Measurements from ENCODE around the gene KRT38. TPM values are rescaled to one million over a fixed set of nuclear protein-coding genes. Genes with fewer than 3 reads are reported as not detected.

KRT38 gene
- total and polyA plus RNA-seq, 3 donors from 2014 or later: not detected

DNA sequence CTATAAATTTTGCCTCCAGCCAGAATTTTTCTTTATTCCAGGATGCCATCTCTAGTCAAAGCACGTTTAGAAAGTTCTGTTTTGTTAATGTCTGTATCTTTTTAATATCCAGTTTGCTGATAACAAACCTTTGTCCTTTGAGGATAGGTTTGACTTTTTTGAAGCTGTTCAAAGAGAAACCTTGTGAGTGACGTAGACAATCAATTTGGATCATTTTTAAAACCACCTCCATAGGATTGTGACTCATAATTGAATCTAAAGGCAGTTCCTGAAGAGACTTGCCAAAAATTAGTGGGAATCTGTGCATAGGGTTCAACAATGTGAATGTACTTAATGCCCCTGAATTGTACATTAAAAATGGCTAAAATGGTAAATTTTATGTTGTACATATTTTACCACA is 49.2 kb downstream of the KRT38 start:
- Histone ChIP-seq H3K27me3 (no peaks in the 10 kb centered on the region), H3K4me1 (peaks cover 9% of the 10 kb centered on the region), H3K9me3 (no peaks in the 10 kb centered on the region), H3K36me3 (ENCODE audit: low read depth, missing control alignments) (no peaks in the 10 kb centered on the region), H3K27ac (no peak overlapping the region), H3K4me3 (no peak overlapping the region)
- 56 to 78% methylated on average over 2 of the region's 2 CpGs for WGBS, 2 donors
- TF ChIP-seq, protein P1, sequence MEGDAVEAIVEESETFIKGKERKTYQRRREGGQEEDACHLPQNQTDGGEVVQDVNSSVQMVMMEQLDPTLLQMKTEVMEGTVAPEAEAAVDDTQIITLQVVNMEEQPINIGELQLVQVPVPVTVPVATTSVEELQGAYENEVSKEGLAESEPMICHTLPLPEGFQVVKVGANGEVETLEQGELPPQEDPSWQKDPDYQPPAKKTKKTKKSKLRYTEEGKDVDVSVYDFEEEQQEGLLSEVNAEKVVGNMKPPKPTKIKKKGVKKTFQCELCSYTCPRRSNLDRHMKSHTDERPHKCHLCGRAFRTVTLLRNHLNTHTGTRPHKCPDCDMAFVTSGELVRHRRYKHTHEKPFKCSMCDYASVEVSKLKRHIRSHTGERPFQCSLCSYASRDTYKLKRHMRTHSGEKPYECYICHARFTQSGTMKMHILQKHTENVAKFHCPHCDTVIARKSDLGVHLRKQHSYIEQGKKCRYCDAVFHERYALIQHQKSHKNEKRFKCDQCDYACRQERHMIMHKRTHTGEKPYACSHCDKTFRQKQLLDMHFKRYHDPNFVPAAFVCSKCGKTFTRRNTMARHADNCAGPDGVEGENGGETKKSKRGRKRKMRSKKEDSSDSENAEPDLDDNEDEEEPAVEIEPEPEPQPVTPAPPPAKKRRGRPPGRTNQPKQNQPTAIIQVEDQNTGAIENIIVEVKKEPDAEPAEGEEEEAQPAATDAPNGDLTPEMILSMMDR (IDR thresholded peaks at IDR 0.05): no peak
- no peak for TF ChIP-seq POLR2A (IDR thresholded peaks at IDR 0.05)
- intact Hi-C loops (cut with DNase I; ENCODE audit: low total_unique reads): no loop called here
- no peak for DNase-seq

DNA sequence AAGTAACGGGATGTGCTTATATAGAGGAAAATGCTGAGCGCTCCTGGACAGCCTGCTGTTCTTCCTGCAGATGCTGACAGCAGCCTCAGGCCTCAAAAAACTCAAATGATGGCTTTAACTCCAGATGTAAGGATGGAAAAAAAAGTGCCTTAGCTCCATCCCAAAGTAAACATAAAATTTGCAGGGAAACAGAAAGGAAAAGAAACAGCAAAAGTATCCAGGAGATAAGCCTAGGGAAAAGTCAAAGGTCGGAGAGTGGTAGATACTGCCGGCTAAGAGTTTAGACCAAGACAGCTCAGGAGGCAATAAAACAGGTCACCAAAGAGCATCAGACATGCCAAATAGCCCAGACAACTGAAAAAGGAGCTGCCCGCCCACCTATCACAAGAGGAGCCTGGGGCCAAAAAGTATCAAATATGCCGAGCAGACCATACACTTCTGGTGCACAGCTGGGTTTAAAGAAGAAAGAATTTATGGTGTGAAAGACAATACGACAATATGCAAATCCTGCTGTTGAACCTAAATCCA is 50.3 kb downstream of the KRT38 start:
- 43 to 67% methylated on average over 7 of the region's 7 CpGs for WGBS, 2 donors
- H3K27ac ChIP-seq: no peak overlapping the region
- no peak for TF ChIP-seq POLR2A (IDR thresholded peaks at IDR 0.05)
- TF ChIP-seq, protein P1 (IDR thresholded peaks at IDR 0.05): no peak
- no peak overlapping the region for H3K4me3 ChIP-seq
- intact Hi-C loops (cut with DNase I; ENCODE audit: low total_unique reads): no loop called here
- H3K4me1 ChIP-seq: peaks cover 9% of the 10 kb centered on the region
- no peaks in the 10 kb centered on the region for H3K36me3 ChIP-seq (ENCODE audit: low read depth, missing control alignments)
- no peak for DNase-seq
- H3K9me3 ChIP-seq: no peaks in the 10 kb centered on the region
- no peaks in the 10 kb centered on the region for H3K27me3 ChIP-seq

DNA sequence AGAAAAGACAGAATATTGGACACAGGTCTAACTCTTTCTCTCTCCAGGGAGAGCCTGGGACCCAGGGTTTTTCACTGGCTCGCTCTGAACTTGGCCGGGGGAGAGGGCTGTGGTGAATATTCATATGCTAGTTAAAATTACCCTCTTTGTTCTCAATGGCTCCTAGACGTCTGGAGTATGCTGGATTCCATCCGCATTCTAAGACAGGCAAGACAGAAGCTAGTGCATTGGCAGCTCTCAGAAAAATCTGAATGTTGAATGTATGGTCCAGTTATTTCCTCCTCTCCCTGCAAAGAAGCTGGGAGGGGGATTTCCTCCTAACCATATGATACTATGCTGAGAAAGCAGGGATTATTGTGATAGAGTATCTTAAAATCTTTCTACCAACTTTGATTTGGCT is 53.1 kb downstream of the KRT38 start:
- no peaks in the 10 kb centered on the region for H3K36me3 ChIP-seq (ENCODE audit: low read depth, missing control alignments)
- no peak overlapping the region for H3K4me3 ChIP-seq
- no peak overlapping the region for H3K27ac ChIP-seq
- DNase-seq: no peak
- WGBS, 2 donors: 76 to 83% methylated on average over 4 of the region's 4 CpGs
- H3K4me1 ChIP-seq: no peaks in the 10 kb centered on the region
- intact Hi-C loops (cut with DNase I; ENCODE audit: low total_unique reads): no loop called here
- no peak for TF ChIP-seq POLR2A (IDR thresholded peaks at IDR 0.05)
- TF ChIP-seq, protein P1 (IDR thresholded peaks at IDR 0.05): no peak
- no peaks in the 10 kb centered on the region for H3K27me3 ChIP-seq
- no peaks in the 10 kb centered on the region for H3K9me3 ChIP-seq

DNA sequence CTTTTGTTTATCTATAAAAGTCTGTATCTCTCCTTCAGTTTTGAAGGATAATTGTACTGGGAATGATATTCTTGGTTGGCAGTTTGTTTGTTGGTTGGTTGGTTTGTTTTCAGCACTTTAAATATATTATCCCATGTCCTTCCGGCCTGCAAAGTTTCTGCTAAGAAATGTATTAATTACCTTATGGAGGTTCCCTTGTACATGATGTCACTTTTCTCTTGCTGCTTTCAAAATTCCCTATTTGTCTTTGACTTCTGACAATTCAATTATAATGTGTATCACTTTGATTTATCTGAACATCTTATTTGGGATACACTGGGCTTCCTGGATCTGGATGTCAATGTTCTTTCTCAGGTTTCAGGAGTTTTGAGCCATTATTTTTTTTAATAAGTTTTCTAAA is 54.6 kb downstream of the KRT38 start:
- Histone ChIP-seq H3K36me3 (ENCODE audit: low read depth, missing control alignments) (no peaks in the 10 kb centered on the region), H3K4me3 (no peak overlapping the region), H3K27me3 (no peaks in the 10 kb centered on the region), H3K4me1 (no peaks in the 10 kb centered on the region), H3K27ac (no peak overlapping the region), H3K9me3 (no peaks in the 10 kb centered on the region)
- DNase-seq: no peak
- no peak for TF ChIP-seq POLR2A (IDR thresholded peaks at IDR 0.05)
- TF ChIP-seq, protein P1 (IDR thresholded peaks at IDR 0.05): no peak
- WGBS, 2 donors: 96 to 98% methylated on average over 1 of the region's 1 CpG
- intact Hi-C loops (cut with DNase I; ENCODE audit: low total_unique reads): no loop called here

Small RNAs within 50 kb of the gene (small RNA-seq; reads per million reads assigned to genes)
- 0.19 to 0.27 reads per million in 2 donors for gene RNU2-32P

Other genes with a start within 250 kb of the KRT38 start
- not detected for gene KRTAP9-2, start 214.3 kb downstream of the KRT38 start, total RNA-seq
- not detected for gene KRTAP9-2, start 214.3 kb downstream of the KRT38 start, polyA plus RNA-seq (ENCODE audit: insufficient read depth, low read depth, low replicate concordance)
- gene KRTAP9-3, start 208.5 kb downstream of the KRT38 start, total RNA-seq: not detected
- not detected for gene KRTAP9-3, start 208.5 kb downstream of the KRT38 start, polyA plus RNA-seq (ENCODE audit: insufficient read depth, low read depth, low replicate concordance)
- not detected for gene KRTAP9-8, start 203.0 kb downstream of the KRT38 start, total RNA-seq
- gene KRTAP9-8, start 203.0 kb downstream of the KRT38 start, polyA plus RNA-seq (ENCODE audit: insufficient read depth, low read depth, low replicate concordance): not detected
- gene KRTAP9-4, start 191.3 kb downstream of the KRT38 start, total RNA-seq: not detected
- gene KRTAP9-4, start 191.3 kb downstream of the KRT38 start, polyA plus RNA-seq (ENCODE audit: insufficient read depth, low read depth, low replicate concordance): not detected
- gene KRTAP9-9, start 185.6 kb downstream of the KRT38 start, total RNA-seq: not detected
- not detected for gene KRTAP9-9, start 185.6 kb downstream of the KRT38 start, polyA plus RNA-seq (ENCODE audit: insufficient read depth, low read depth, low replicate concordance)
- not detected for gene KRTAP9-6, start 175.6 kb downstream of the KRT38 start, total RNA-seq
- not detected for gene KRTAP9-6, start 175.6 kb downstream of the KRT38 start, polyA plus RNA-seq (ENCODE audit: insufficient read depth, low read depth, low replicate concordance)
- under 1 TPM in 1 of 2 donors, not detected in 1; 0.47 TPM for gene KRTAP9-7, start 165.3 kb downstream of the KRT38 start, total RNA-seq
- gene KRTAP9-7, start 165.3 kb downstream of the KRT38 start, polyA plus RNA-seq (ENCODE audit: insufficient read depth, low read depth, low replicate concordance): not detected
- gene KRTAP29-1, start 138.1 kb downstream of the KRT38 start, total RNA-seq: not detected
- not detected for gene KRTAP29-1, start 138.1 kb downstream of the KRT38 start, polyA plus RNA-seq (ENCODE audit: insufficient read depth, low read depth, low replicate concordance)
- gene KRTAP16-1, start 131.7 kb downstream of the KRT38 start, total RNA-seq: not detected
- not detected for gene KRTAP16-1, start 131.7 kb downstream of the KRT38 start, polyA plus RNA-seq (ENCODE audit: insufficient read depth, low read depth, low replicate concordance)
- not detected for gene KRTAP17-1, start 125.3 kb downstream of the KRT38 start, total RNA-seq
- gene KRTAP17-1, start 125.3 kb downstream of the KRT38 start, polyA plus RNA-seq (ENCODE audit: insufficient read depth, low read depth, low replicate concordance): not detected
- gene KRT33A, start 90.2 kb downstream of the KRT38 start, total RNA-seq: 1 to 10 TPM in 1 of 2 donors, under 1 TPM in 1; 0.50 to 3.1 TPM
- gene KRT33A, start 90.2 kb downstream of the KRT38 start, polyA plus RNA-seq (ENCODE audit: insufficient read depth, low read depth, low replicate concordance): 2.3 TPM
- gene KRT33B, start 71.2 kb downstream of the KRT38 start, total RNA-seq: under 1 TPM in 1 of 2 donors, not detected in 1; 0.25 TPM
- not detected for gene KRT33B, start 71.2 kb downstream of the KRT38 start, polyA plus RNA-seq (ENCODE audit: insufficient read depth, low read depth, low replicate concordance)
- gene KRT34, start 58.7 kb downstream of the KRT38 start, total RNA-seq: under 1 TPM; 0.50 to 0.55 TPM
- 1.2 TPM for gene KRT34, start 58.7 kb downstream of the KRT38 start, polyA plus RNA-seq (ENCODE audit: insufficient read depth, low read depth, low replicate concordance)
- under 1 TPM in 1 of 2 donors, not detected in 1; 0.74 TPM for gene KRT31, start 43.4 kb downstream of the KRT38 start, total RNA-seq
- gene KRT31, start 43.4 kb downstream of the KRT38 start, polyA plus RNA-seq (ENCODE audit: insufficient read depth, low read depth, low replicate concordance): 0.53 TPM
- not detected for gene KRT37, start 16.4 kb downstream of the KRT38 start, total RNA-seq
- gene KRT37, start 16.4 kb downstream of the KRT38 start, polyA plus RNA-seq (ENCODE audit: insufficient read depth, low read depth, low replicate concordance): not detected
- under 1 TPM in 1 of 2 donors, not detected in 1; 0.19 TPM for gene KRT32, start 26.4 kb upstream of the KRT38 start, total RNA-seq
- gene KRT32, start 26.4 kb upstream of the KRT38 start, polyA plus RNA-seq (ENCODE audit: insufficient read depth, low read depth, low replicate concordance): not detected
- not detected for gene KRT35, start 40.2 kb upstream of the KRT38 start, total RNA-seq
- gene KRT35, start 40.2 kb upstream of the KRT38 start, polyA plus RNA-seq (ENCODE audit: insufficient read depth, low read depth, low replicate concordance): 0.18 TPM
- under 1 TPM; 0.24 to 0.43 TPM for gene KRT36, start 48.9 kb upstream of the KRT38 start, total RNA-seq
- 0.24 TPM for gene KRT36, start 48.9 kb upstream of the KRT38 start, polyA plus RNA-seq (ENCODE audit: insufficient read depth, low read depth, low replicate concordance)
- gene KRT13, start 64.6 kb upstream of the KRT38 start, total RNA-seq: 1 to 10 TPM; 2.4 to 7.7 TPM
- gene KRT13, start 64.6 kb upstream of the KRT38 start, polyA plus RNA-seq (ENCODE audit: insufficient read depth, low read depth, low replicate concordance): 21.4 TPM
- gene KRT15, start 77.9 kb upstream of the KRT38 start, total RNA-seq: 10 to 100 TPM in 1 of 2 donors, 1 to 10 TPM in 1; 5.8 to 19.4 TPM
- gene KRT15, start 77.9 kb upstream of the KRT38 start, polyA plus RNA-seq (ENCODE audit: insufficient read depth, low read depth, low replicate concordance): 21.7 TPM
- gene KRT19, start 87.3 kb upstream of the KRT38 start, total RNA-seq: 1 to 10 TPM; 3.9 to 5.5 TPM
- 49.5 TPM for gene KRT19, start 87.3 kb upstream of the KRT38 start, polyA plus RNA-seq (ENCODE audit: insufficient read depth, low read depth, low replicate concordance)
- gene KRT9, start 131.1 kb upstream of the KRT38 start, total RNA-seq: under 1 TPM in 1 of 2 donors, not detected in 1; 0.43 TPM
- gene KRT9, start 131.1 kb upstream of the KRT38 start, polyA plus RNA-seq (ENCODE audit: insufficient read depth, low read depth, low replicate concordance): 0.29 TPM
- gene KRT14, start 145.9 kb upstream of the KRT38 start, total RNA-seq: under 1 TPM in 1 of 2 donors, not detected in 1; 0.24 TPM
- 0.37 TPM for gene KRT14, start 145.9 kb upstream of the KRT38 start, polyA plus RNA-seq (ENCODE audit: insufficient read depth, low read depth, low replicate concordance)
- gene KRT16, start 171.8 kb upstream of the KRT38 start, total RNA-seq: not detected
- not detected for gene KRT16, start 171.8 kb upstream of the KRT38 start, polyA plus RNA-seq (ENCODE audit: insufficient read depth, low read depth, low replicate concordance)
- 10 to 100 TPM; 13.3 to 26.0 TPM for gene KRT17, start 183.6 kb upstream of the KRT38 start, total RNA-seq
- gene KRT17, start 183.6 kb upstream of the KRT38 start, polyA plus RNA-seq (ENCODE audit: insufficient read depth, low read depth, low replicate concordance): 12.2 TPM
- gene EIF1, start 247.9 kb upstream of the KRT38 start, total RNA-seq: 100 to 1,000 TPM; 274 to 338 TPM
- 1,078 TPM for gene EIF1, start 247.9 kb upstream of the KRT38 start, polyA plus RNA-seq (ENCODE audit: insufficient read depth, low read depth, low replicate concordance)

All from testis (tissue), 3 donors.